K562 (cell line): Measurements from ENCODE around the gene WDR44. TPM values are rescaled to one million over a fixed set of nuclear protein-coding genes. Genes with fewer than 3 reads are reported as not detected.

ENCODE experiments used
- ATAC-seq: fragments of 200-7000 bp; cut with Tn5 transposase; 3 replicates; pipeline ENCODE4 v1.9.1; 2020; ENCODE audit warnings: moderate library complexity
- BruUV-seq: library from RNA; stranded (reverse); fragments of 400-500 nt; replicated peaks from 2 replicates; lab custom pipeline; 2021; lab: Mats Ljungman, UMichigan
- CTCF ChIA-PET: fragments of 300-600 bp; formaldehyde crosslinking; extraction: SDS; loops from one replicate; lab custom pipeline; 2021; ENCODE audit warnings: low intra/inter-chr PET ratio; lab: Yijun Ruan, JAX
- POLR2A ChIA-PET: fragments of 300-600, 350-650 bp; sonication (Branson Sonifier 250); formaldehyde crosslinking; extraction: SDS; loops from one replicate; lab custom pipeline; 2021; ENCODE audit warnings: antibody characterized with exemption, inconsistent platforms; lab: Yijun Ruan, JAX
- DNase-seq, 4 experiments: peaks; one replicate each; pipeline versions ENCODE4 v3.0.0 to v3.0.0-alpha.2; 2011 to 2018; ENCODE audit warnings: low spot score in 3 of 4, mixed read lengths in 3 of 4; ENCODE audit errors: extremely low read depth in 1 of 4
- FAIRE-seq: peaks from 2 replicates; lab custom pipeline; 2011; peaks lifted over from hg19 to GRCh38; lab: Jason Lieb, UNC
- H2AFZ ChIP-seq: 2 replicates; pipeline ENCODE4 v1.6.0; 2011; ENCODE audit warnings: low read depth, low read length, control low read depth, inconsistent platforms
- H3K27ac ChIP-seq: fragments of 200-600 bp; 3 replicates; pipeline ENCODE4 v1.8.0; 2011; ENCODE audit warnings: low read depth, mild to moderate bottlenecking, control low read depth, inconsistent platforms, low read length, moderate library complexity, mixed read lengths; ENCODE audit errors: extremely low read depth
- H3K27me3 ChIP-seq, 2 experiments: fragments of 300-600 bp in 1 of 2; 2 replicates in 1 of 2; 3 replicates in 1 of 2; pipeline versions ENCODE4 v1.6.0 to v1.8.0; 2011; ENCODE audit warnings: inconsistent platforms in 2 of 2, low read length in 2 of 2, mild to moderate bottlenecking in 1 of 2, mixed read lengths in 1 of 2, moderate library complexity in 1 of 2; ENCODE audit not compliant: control insufficient read depth in 2 of 2, insufficient read depth in 2 of 2
- H3K36me3 ChIP-seq: fragments of 300-600 bp; 3 replicates; pipeline ENCODE4 v1.8.0; 2011; ENCODE audit warnings: mild to moderate bottlenecking, low read length, inconsistent platforms; ENCODE audit not compliant: control insufficient read depth, insufficient read depth
- H3K4me1 ChIP-seq, 2 experiments: fragments of 200-600 bp in 1 of 2; replicated peaks in 1 of 2; 2 replicates in 1 of 2; 3 replicates in 1 of 2; pipeline versions ENCODE4 v1.5.1 to v1.8.0; 2011; ENCODE audit warnings: inconsistent platforms in 2 of 2, low read length in 2 of 2, mild to moderate bottlenecking in 1 of 2, mixed read lengths in 1 of 2, moderate library complexity in 1 of 2; ENCODE audit not compliant: control insufficient read depth in 2 of 2, insufficient read depth in 2 of 2
- H3K4me2 ChIP-seq: 2 replicates; pipeline ENCODE4 v1.6.1; 2011; ENCODE audit warnings: low read length, control low read depth, inconsistent platforms, mixed read lengths; ENCODE audit not compliant: insufficient read depth
- H3K4me3 ChIP-seq: fragments of 200-600 bp; sonication (generic), shearing (Covaris generic); 2 replicates; pipeline ENCODE4 v1.5.1; 2016; ENCODE audit warnings: control low read depth, inconsistent platforms
- H3K79me2 ChIP-seq: fragments of 200-600 bp; 3 replicates; pipeline ENCODE4 v1.8.0; 2011; ENCODE audit warnings: low read length, inconsistent platforms; ENCODE audit not compliant: control insufficient read depth, insufficient read depth
- H3K9ac ChIP-seq, 2 experiments: 2 replicates each; pipeline versions ENCODE4 v1.6.0 to v1.6.1; 2011; ENCODE audit warnings: low read depth in 2 of 2, low read length in 2 of 2, control low read depth in 1 of 2, inconsistent platforms in 1 of 2, mild to moderate bottlenecking in 1 of 2, mixed read lengths in 1 of 2; ENCODE audit not compliant: insufficient read depth in 1 of 2
- H3K9me1 ChIP-seq: one replicate; pipeline ENCODE4 v1.6.0; 2011; ENCODE audit warnings: inconsistent platforms, mild to moderate bottlenecking, low read length, moderate library complexity; ENCODE audit not compliant: control insufficient read depth, insufficient read depth
- H3K9me3 ChIP-seq: replicated peaks from 2 replicates; pipeline ENCODE4 v1.5.1; 2011; ENCODE audit warnings: low read depth, low read length, inconsistent platforms; ENCODE audit not compliant: control insufficient read depth, insufficient read depth
- H4K20me1 ChIP-seq: replicated peaks from 2 replicates; pipeline ENCODE4 v1.6.1; 2011; ENCODE audit warnings: low read length, inconsistent platforms, mixed read lengths; ENCODE audit not compliant: control insufficient read depth, insufficient read depth
- DPF2 ChIP-seq: fragments of 450-650 bp; IDR thresholded peaks from 2 replicates; pipeline ENCODE4 v1.6.1; 2016
- ETV1 ChIP-seq: fragments of 450-650 bp; conservative IDR thresholded peaks from 2 replicates; pipeline ENCODE4 v1.6.1; 2016; ENCODE audit warnings: missing genetic modification characterization, control low read depth, low read depth, missing compliant biosample characterization
- GATA2 ChIP-seq: sonication (generic); formaldehyde crosslinking; IDR thresholded peaks from 2 replicates; pipeline ENCODE4 v1.4.0; 2020; ENCODE audit warnings: mild to moderate bottlenecking, missing genetic modification reagents
- GTF2F1 ChIP-seq: IDR thresholded peaks from 2 replicates; pipeline ENCODE4 v1.6.1; 2011; ENCODE audit warnings: low read depth, low read length, improper control_type of control experiment
- HDAC2 ChIP-seq: fragments of 450-650 bp; IDR thresholded peaks from 2 replicates; pipeline ENCODE4 v1.6.1; 2016; ENCODE audit warnings: mild to moderate bottlenecking
- MTA1 ChIP-seq: fragments of 450-650 bp; IDR thresholded peaks from 2 replicates; pipeline ENCODE4 v1.6.1; 2017; ENCODE audit warnings: borderline replicate concordance
- NFIC ChIP-seq: fragments of 450-650 bp; IDR thresholded peaks from 2 replicates; pipeline ENCODE4 v1.6.1; 2017; ENCODE audit warnings: mild to moderate bottlenecking, inconsistent platforms
- RCOR1 ChIP-seq, 2 experiments: IDR thresholded peaks; 2 replicates each; pipeline ENCODE4 v1.6.1; 2012; ENCODE audit warnings: low read depth in 2 of 2, low read length in 2 of 2, borderline replicate concordance in 1 of 2, improper control_type of control experiment in 1 of 2
- REST ChIP-seq, 2 experiments: fragments of 450-650 bp; formaldehyde crosslinking in 1 of 2; IDR thresholded peaks; 2 replicates each; pipeline versions ENCODE4 v1.4.0 to v1.6.1; 2014 to 2020; ENCODE audit warnings: mild to moderate bottlenecking in 2 of 2, borderline replicate concordance in 1 of 2, low read depth in 1 of 2
- SIX5 ChIP-seq, 2 experiments: IDR thresholded peaks; 2 replicates each; pipeline ENCODE4 v1.6.1; 2011; ENCODE audit warnings: low read length in 2 of 2, borderline replicate concordance in 1 of 2, low read depth in 1 of 2, mild to moderate bottlenecking in 1 of 2, moderate library complexity in 1 of 2; ENCODE audit not compliant: insufficient read depth in 1 of 2
- SMARCA4 ChIP-seq: fragments of 450-650 bp; IDR thresholded peaks from 2 replicates; pipeline ENCODE4 v1.6.1; 2016
- SP1 ChIP-seq: sonication (generic); formaldehyde crosslinking; IDR thresholded peaks from 2 replicates; pipeline ENCODE4 v1.8.1; 2022; ENCODE audit warnings: mild to moderate bottlenecking, missing genetic modification reagents
- STAT5A ChIP-seq: IDR thresholded peaks from 2 replicates; pipeline ENCODE4 v1.6.1; 2012; ENCODE audit warnings: low read length, inconsistent platforms, borderline replicate concordance
- TAL1 ChIP-seq: fragments of 450-650 bp; IDR thresholded peaks from 2 replicates; pipeline ENCODE4 v1.6.1; 2016; ENCODE audit warnings: mild to moderate bottlenecking
- ZNF121 ChIP-seq: sonication (generic); formaldehyde crosslinking; conservative IDR thresholded peaks from 2 replicates; pipeline ENCODE4 v1.8.0; 2022; ENCODE audit warnings: missing genetic modification reagents
- ZNF695 ChIP-seq: fragments of 450-650 bp; formaldehyde crosslinking; IDR thresholded peaks from 2 replicates; pipeline ENCODE4 v1.4.0; 2020; ENCODE audit warnings: mild to moderate bottlenecking, moderate library complexity
- WGBS: fragments of 100-300 bp; shearing (Covaris generic); methylation state at CpG from one replicate; pipeline ENCODE4 v1.1.6; 2016; ENCODE audit warnings: low coverage, mixed read lengths; ENCODE audit not compliant: insufficient coverage; ENCODE audit errors: missing lambda C conversion rate; 5-methylcytosine and 5-hydroxymethylcytosine counted together
- in situ Hi-C: fragments of 300-500 bp; cut with MboI; formaldehyde crosslinking; loops from 4 replicates; pipeline ENCODE4 v1.15.0; 2018; ENCODE audit warnings: inconsistent platforms, mixed read lengths
- intact Hi-C: fragments of 100-400 bp; cut with micrococcal nuclease; formaldehyde crosslinking; loops from 2 replicates; pipeline ENCODE4 v1.14.2; 2022
- polyA plus RNA-seq, 8 experiments: library from polyadenylated mRNA; depleted of rRNA in 4 of 8; stranded (reverse) in 5 of 8; unstranded in 3 of 8; fragments of >200 nt; fragmentation: Nextera tagmentation in 2 of 8; fragmentation: Illumina TruSeq in 1 of 8; extraction: Ambion mirVana in 2 of 8; extraction: Trizol in 1 of 8; gene quantifications; 2 replicates each; pipeline versions ENCODE4 v1.2.1 to v1.2.3, GENCODE V29; 2011 to 2014; ENCODE audit warnings: inconsistent platforms in 1 of 8, missing spikeins in 1 of 8
- total RNA-seq, 7 experiments: library from RNA; depleted of rRNA in 6 of 7; stranded (reverse); fragments of >200 nt in 6 of 7; fragmentation: Illumina TruSeq in 2 of 7; extraction: Trizol in 2 of 7; gene quantifications; 2 replicates each; pipeline versions ENCODE4 v1.2.1 to v1.2.3, GENCODE V29; 2011 to 2021; ENCODE audit warnings: low replicate concordance in 1 of 7

Gene WDR44
- total and polyA plus RNA-seq, 9 of the 15 experiments (the other 6 are each of a cell fraction or from before 2014, with no cell fraction given): 5.6 to 20.0 (median 14.6) TPM

DNA sequence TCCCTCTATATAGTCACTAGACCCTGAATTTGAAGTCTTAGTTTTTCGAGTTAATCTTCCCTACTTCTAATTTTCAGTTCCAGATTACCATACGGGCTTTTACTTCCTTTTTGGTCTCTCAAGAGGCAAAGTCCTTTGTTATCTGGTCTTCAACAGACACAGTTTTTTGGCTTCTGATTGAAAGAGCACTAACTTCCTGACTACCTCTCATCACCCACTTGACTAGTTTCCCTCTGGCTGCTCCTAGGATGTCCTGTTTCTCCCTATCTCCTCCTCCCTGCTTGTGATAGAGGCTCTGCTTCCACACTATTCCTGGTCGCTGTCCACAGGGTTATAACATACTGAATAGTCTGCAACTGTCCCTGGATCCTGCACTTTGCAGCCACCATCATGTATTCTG is 16.7 kb upstream of the WDR44 start:
- BruUV-seq: no TSS peak
- Histone ChIP-seq H3K27ac (peak overlapping the region; percentile 45), H3K4me1 (peaks cover 0 to 4% of the 10 kb centered on the region in 2 experiments; a peak in 3 of 5 replicates), H3K4me3 (no peak overlapping the region), H3K79me2 (no peaks in the 10 kb centered on the region), H3K9me1 (no peaks in the 10 kb centered on the region), H4K20me1 (no peaks in the 10 kb centered on the region; the same call in 1 of the 2 replicates), H3K36me3 (no peaks in the 10 kb centered on the region), H3K27me3 (no peaks in the 10 kb centered on the region), H3K9ac (peak overlapping the region in 1 of 2 experiments; percentile 30; a peak in 1 of 4 replicates), H3K4me2 (peak overlapping the region; percentile 35), H2AFZ (peak overlapping the region; percentile 75), H3K9me3 (no peaks in the 10 kb centered on the region)
- intact Hi-C loops: loop anchor here (2.0 to 10.0 kb wide), 3 partner anchors 18 to 276 kb away; partner anchors contain the start of gene WDR44
- FAIRE-seq: peak; percentile 88
- ChIA-PET CTCF (no interaction called here), POLR2A (interaction anchor here (0.5 kb wide), 1 partner anchor 64 kb away, joined by 3 read pairs; no protein-coding TSS in a partner anchor)
- DNase-seq: peak; percentile 26 to 76 (median 45)
- 5% methylated on average over 2 of the region's 3 CpGs for WGBS
- peak; percentile 81 for ATAC-seq
- in situ Hi-C loops: no loop called here
- TF ChIP-seq DPF2 (peak; percentile 83), MTA1 (0 out of 2 replicates have a peak, but pooled peaks have one; percentile 25), SIX5 (IDR thresholded peaks at IDR 0.05; ENCODE audit: borderline replicate concordance in 1 of 2, insufficient read depth in 1 of 2, low read depth in 1 of 2, low read length in 2 of 2) (no peak), RCOR1 (IDR thresholded peaks at IDR 0.05; ENCODE audit: borderline replicate concordance in 1 of 2, low read depth in 2 of 2, low read length in 2 of 2) (peak in 1 of 2 experiments; percentile 26; a peak in 1 of 4 replicates), STAT5A (peak; percentile 61; the same call in 1 of the 2 replicates), GTF2F1 (no peak), NFIC (peak; percentile 71), HDAC2 (0 out of 2 replicates have a peak, but pooled peaks have one; percentile 46), REST (IDR thresholded peaks at IDR 0.05; ENCODE audit: borderline replicate concordance) (0 out of 2 replicates have a peak, but pooled peaks have one; percentile 29), REST (CRISPR knock-in tag; IDR thresholded peaks at IDR 0.05; ENCODE audit: low read depth) (no peak), GATA2 (0 out of 2 replicates have a peak, but pooled peaks have one; percentile 22), ETV1 (tag) (0 out of 2 replicates have a peak, but pooled peaks have one; percentile 25), ZNF695 (CRISPR knock-in tag) (no peak), ZNF121 (CRISPR knock-in tag) (no peak), SP1 (no peak), TAL1 (peak; percentile 84), SMARCA4 (peak; percentile 82)
